ENCODE results near the gene PHLDB1.

PHLDB1 gene

GRCh38 chr11:118628861-118629549 is 21.6 kb downstream of the PHLDB1 start:
- TF ChIP-seq, protein P1, sequence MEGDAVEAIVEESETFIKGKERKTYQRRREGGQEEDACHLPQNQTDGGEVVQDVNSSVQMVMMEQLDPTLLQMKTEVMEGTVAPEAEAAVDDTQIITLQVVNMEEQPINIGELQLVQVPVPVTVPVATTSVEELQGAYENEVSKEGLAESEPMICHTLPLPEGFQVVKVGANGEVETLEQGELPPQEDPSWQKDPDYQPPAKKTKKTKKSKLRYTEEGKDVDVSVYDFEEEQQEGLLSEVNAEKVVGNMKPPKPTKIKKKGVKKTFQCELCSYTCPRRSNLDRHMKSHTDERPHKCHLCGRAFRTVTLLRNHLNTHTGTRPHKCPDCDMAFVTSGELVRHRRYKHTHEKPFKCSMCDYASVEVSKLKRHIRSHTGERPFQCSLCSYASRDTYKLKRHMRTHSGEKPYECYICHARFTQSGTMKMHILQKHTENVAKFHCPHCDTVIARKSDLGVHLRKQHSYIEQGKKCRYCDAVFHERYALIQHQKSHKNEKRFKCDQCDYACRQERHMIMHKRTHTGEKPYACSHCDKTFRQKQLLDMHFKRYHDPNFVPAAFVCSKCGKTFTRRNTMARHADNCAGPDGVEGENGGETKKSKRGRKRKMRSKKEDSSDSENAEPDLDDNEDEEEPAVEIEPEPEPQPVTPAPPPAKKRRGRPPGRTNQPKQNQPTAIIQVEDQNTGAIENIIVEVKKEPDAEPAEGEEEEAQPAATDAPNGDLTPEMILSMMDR (IDR thresholded peaks at IDR 0.05; ENCODE audit: borderline replicate concordance, extremely low read depth, low read length, poor library complexity, severe bottlenecking): no peak
- no peak for TF ChIP-seq EZH2 (IDR thresholded peaks at IDR 0.05; ENCODE audit: borderline replicate concordance, low read depth, low read length, severe bottlenecking)
- no peak overlapping the region for H3K9ac ChIP-seq (ENCODE audit: low read depth, low read length)
- no peak overlapping the region for H3K4me3 ChIP-seq (ENCODE audit: low read depth in 1 of 2, low read length in 2 of 2)
- ATAC-seq (ENCODE audit: insufficient read depth, low read depth): no peak
- H3K9me3 ChIP-seq (ENCODE audit: insufficient read depth, low read length, severe bottlenecking): no peaks in the 10 kb centered on the region
- H3K27ac ChIP-seq (ENCODE audit: low read length): no peak overlapping the region
- no peak overlapping the region for H3K4me2 ChIP-seq (ENCODE audit: insufficient read depth, low read length)
- H3K79me2 ChIP-seq (ENCODE audit: insufficient read depth, low read length): no peaks in the 10 kb centered on the region
- H2AFZ ChIP-seq (ENCODE audit: low read depth, low read length): no peak overlapping the region
- H3K27me3 ChIP-seq (ENCODE audit: insufficient read depth, low read length, poor library complexity): peaks cover 14% of the 10 kb centered on the region
- no peaks in the 10 kb centered on the region for H3K36me3 ChIP-seq (ENCODE audit: insufficient read depth, low read length)
- H4K20me1 ChIP-seq (ENCODE audit: insufficient read depth, low read length): no peaks in the 10 kb centered on the region
- no peaks in the 10 kb centered on the region; the same call in 1 of the 2 replicates for H3K4me1 ChIP-seq (ENCODE audit: insufficient read depth, low read length)
- DNase-seq: no peak

DNA sequence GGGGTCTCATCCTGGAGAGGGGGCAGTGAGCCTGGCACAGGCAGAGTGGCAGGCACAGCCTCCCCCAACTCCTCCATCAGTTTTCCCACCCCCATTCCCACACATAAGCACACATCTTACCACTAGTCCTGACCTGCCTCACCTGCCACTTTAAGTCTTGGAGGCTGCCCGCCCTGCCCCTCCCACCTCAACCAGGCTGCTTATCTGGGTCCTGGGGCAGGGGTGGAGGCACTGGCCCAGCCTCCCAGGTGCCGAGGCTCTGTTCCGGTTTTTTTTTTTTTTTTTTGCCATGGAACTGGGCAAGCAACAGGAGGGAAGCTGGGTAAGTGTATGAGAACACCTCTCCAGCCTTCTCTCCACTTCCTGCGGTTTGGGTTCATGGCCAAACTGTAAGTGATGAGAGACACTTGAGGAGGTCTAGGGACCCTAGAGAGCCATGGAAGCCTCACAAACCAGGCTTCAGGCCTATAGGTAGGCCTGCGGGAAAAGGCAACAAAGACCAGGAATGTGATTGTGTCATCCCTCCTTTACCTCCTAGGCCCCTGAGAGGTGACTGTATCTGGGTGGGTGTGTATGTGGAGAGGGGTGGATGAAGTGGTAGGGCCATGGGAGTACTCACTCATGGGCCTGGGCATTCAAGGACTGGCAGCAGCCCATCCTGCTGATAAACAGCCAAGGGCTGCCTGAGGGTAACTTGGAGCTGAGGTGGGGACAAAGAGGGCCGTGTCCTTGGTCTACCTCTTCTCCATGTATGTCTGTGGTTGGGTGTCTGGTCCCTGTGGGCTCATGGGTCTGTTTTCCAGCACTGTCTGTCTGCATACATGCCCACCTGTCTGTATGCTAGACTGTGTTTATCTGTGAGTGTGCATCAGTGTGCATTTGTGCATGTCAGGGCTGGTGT is 22.6 kb downstream of the PHLDB1 start:
- H3K4me1 ChIP-seq (ENCODE audit: insufficient read depth, low read length): no peaks in the 10 kb centered on the region; the same call in 1 of the 2 replicates
- ATAC-seq (ENCODE audit: insufficient read depth, low read depth) (no peak), DNase-seq (no peak)
- H2AFZ ChIP-seq (ENCODE audit: low read depth, low read length): no peak overlapping the region
- H3K79me2 ChIP-seq (ENCODE audit: insufficient read depth, low read length): no peaks in the 10 kb centered on the region
- no peaks in the 10 kb centered on the region for H4K20me1 ChIP-seq (ENCODE audit: insufficient read depth, low read length)
- no peak overlapping the region for H3K27ac ChIP-seq (ENCODE audit: low read length)
- TF ChIP-seq, protein P1 (IDR thresholded peaks at IDR 0.05; ENCODE audit: borderline replicate concordance, extremely low read depth, low read length, poor library complexity, severe bottlenecking): no peak
- TF ChIP-seq EZH2 (IDR thresholded peaks at IDR 0.05; ENCODE audit: borderline replicate concordance, low read depth, low read length, severe bottlenecking): no peak
- H3K36me3 ChIP-seq (ENCODE audit: insufficient read depth, low read length): no peaks in the 10 kb centered on the region
- no peak overlapping the region for H3K9ac ChIP-seq (ENCODE audit: low read depth, low read length)
- H3K4me3 ChIP-seq (ENCODE audit: low read depth in 1 of 2, low read length in 2 of 2): no peak overlapping the region
- H3K4me2 ChIP-seq (ENCODE audit: insufficient read depth, low read length): no peak overlapping the region
- H3K27me3 ChIP-seq (ENCODE audit: insufficient read depth, low read length, poor library complexity): peaks cover 19% of the 10 kb centered on the region
- no peaks in the 10 kb centered on the region for H3K9me3 ChIP-seq (ENCODE audit: insufficient read depth, low read length, severe bottlenecking)

- H3K27me3 ChIP-seq (ENCODE audit: insufficient read depth, low read length, poor library complexity): peaks cover 25% of the 10 kb centered on the region
- no peak overlapping the region for H3K9ac ChIP-seq (ENCODE audit: low read depth, low read length)
- TF ChIP-seq, protein P1 (IDR thresholded peaks at IDR 0.05; ENCODE audit: borderline replicate concordance, extremely low read depth, low read length, poor library complexity, severe bottlenecking): no peak
- TF ChIP-seq EZH2 (IDR thresholded peaks at IDR 0.05; ENCODE audit: borderline replicate concordance, low read depth, low read length, severe bottlenecking): no peak
- ATAC-seq (ENCODE audit: insufficient read depth, low read depth) (no peak), DNase-seq (no peak)
- H3K4me2 ChIP-seq (ENCODE audit: insufficient read depth, low read length): no peak overlapping the region
- no peaks in the 10 kb centered on the region for H3K79me2 ChIP-seq (ENCODE audit: insufficient read depth, low read length)
- H3K36me3 ChIP-seq (ENCODE audit: insufficient read depth, low read length): no peaks in the 10 kb centered on the region
- no peak overlapping the region for H3K4me3 ChIP-seq (ENCODE audit: low read depth in 1 of 2, low read length in 2 of 2)
- no peak overlapping the region for H3K27ac ChIP-seq (ENCODE audit: low read length)
- H3K9me3 ChIP-seq (ENCODE audit: insufficient read depth, low read length, severe bottlenecking): no peaks in the 10 kb centered on the region
- H2AFZ ChIP-seq (ENCODE audit: low read depth, low read length): no peak overlapping the region
- H4K20me1 ChIP-seq (ENCODE audit: insufficient read depth, low read length): no peaks in the 10 kb centered on the region
- H3K4me1 ChIP-seq (ENCODE audit: insufficient read depth, low read length): no peaks in the 10 kb centered on the region
These were observed 23.9 kb downstream of the PHLDB1 start for GRCh38 chr11:118631142-118631909.

Data from DND-41 (cell line).